Osteoblast (primary cell): ENCODE results near the gene NOP9. TPM values are rescaled to one million over a fixed set of nuclear protein-coding genes. Genes with fewer than 3 reads are reported as not detected.
A peak's percentile ranks its signal among the peaks of the same experiment; 100 is the strongest.

Source experiments
- DNase-seq: peaks from one replicate; pipeline ENCODE4 v3.0.0; 2011; ENCODE audit warnings: low spot score, mixed read lengths; ENCODE audit not compliant: insufficient read length; ENCODE audit errors: missing footprints
- H2AFZ ChIP-seq: 2 replicates; pipeline ENCODE4 v1.6.0; 2011; ENCODE audit warnings: mild to moderate bottlenecking, low read length
- H3K27ac ChIP-seq: 2 replicates; pipeline ENCODE4 v1.5.1; 2011; ENCODE audit warnings: mild to moderate bottlenecking, low read depth, low read length, moderate library complexity
- H3K27me3 ChIP-seq: 2 replicates; pipeline ENCODE4 v1.6.0; 2012; ENCODE audit warnings: mild to moderate bottlenecking, control low read depth, inconsistent platforms, low read length, moderate library complexity; ENCODE audit not compliant: insufficient read depth
- H3K36me3 ChIP-seq: 2 replicates; pipeline ENCODE4 v1.5.1; 2011; ENCODE audit warnings: mild to moderate bottlenecking, low read length, control low read depth, moderate library complexity; ENCODE audit not compliant: insufficient read depth
- H3K4me1 ChIP-seq: 2 replicates; pipeline ENCODE4 v1.5.1; 2011; ENCODE audit warnings: mild to moderate bottlenecking, low read length, control low read depth, moderate library complexity; ENCODE audit not compliant: insufficient read depth
- H3K4me2 ChIP-seq: 2 replicates; pipeline ENCODE4 v1.6.0; 2011; ENCODE audit warnings: mild to moderate bottlenecking, low read length; ENCODE audit not compliant: insufficient read depth
- H3K4me3 ChIP-seq: fragments of 200-600 bp; sonication (generic); 3 replicates; pipeline ENCODE4 v1.5.1; 2012; ENCODE audit warnings: mild to moderate bottlenecking, low read length, inconsistent platforms; ENCODE audit not compliant: insufficient read depth
- H3K79me2 ChIP-seq: 2 replicates; pipeline ENCODE4 v1.6.0; 2012; ENCODE audit warnings: mild to moderate bottlenecking, low read length, control low read depth, inconsistent platforms; ENCODE audit not compliant: insufficient read depth
- H3K9me3 ChIP-seq: 2 replicates; pipeline ENCODE4 v1.5.1; 2011; ENCODE audit warnings: low read depth, low read length, control low read depth
- H4K20me1 ChIP-seq: 2 replicates; pipeline ENCODE4 v1.6.0; 2012; ENCODE audit warnings: mild to moderate bottlenecking, low read length, control low read depth; ENCODE audit not compliant: insufficient read depth
- CTCF ChIP-seq: IDR thresholded peaks from 2 replicates; pipeline ENCODE4 v1.5.1; 2011; ENCODE audit warnings: mild to moderate bottlenecking, low read depth, low read length, moderate library complexity; ENCODE audit errors: extremely low read depth
- total RNA-seq: library from RNA; depleted of rRNA; stranded (reverse); fragments of >200 nt; gene quantifications from 2 replicates; pipeline ENCODE4 v1.2.3, GENCODE V29; 2012

Gene NOP9, protein sequence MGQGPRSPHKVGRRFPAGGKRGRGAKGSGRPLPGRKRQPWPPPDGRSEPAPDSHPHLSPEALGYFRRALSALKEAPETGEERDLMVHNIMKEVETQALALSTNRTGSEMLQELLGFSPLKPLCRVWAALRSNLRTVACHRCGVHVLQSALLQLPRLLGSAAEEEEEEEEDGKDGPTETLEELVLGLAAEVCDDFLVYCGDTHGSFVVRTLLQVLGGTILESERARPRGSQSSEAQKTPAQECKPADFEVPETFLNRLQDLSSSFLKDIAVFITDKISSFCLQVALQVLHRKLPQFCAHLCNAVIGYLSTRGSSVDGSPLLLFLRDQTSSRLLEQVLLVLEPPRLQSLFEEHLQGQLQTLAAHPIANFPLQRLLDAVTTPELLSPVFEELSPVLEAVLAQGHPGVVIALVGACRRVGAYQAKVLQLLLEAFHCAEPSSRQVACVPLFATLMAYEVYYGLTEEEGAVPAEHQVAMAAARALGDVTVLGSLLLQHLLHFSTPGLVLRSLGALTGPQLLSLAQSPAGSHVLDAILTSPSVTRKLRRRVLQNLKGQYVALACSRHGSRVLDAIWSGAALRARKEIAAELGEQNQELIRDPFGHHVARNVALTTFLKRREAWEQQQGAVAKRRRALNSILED
- total RNA-seq, result 17.4 and 21.0 TPM in 2 replicates

DNA sequence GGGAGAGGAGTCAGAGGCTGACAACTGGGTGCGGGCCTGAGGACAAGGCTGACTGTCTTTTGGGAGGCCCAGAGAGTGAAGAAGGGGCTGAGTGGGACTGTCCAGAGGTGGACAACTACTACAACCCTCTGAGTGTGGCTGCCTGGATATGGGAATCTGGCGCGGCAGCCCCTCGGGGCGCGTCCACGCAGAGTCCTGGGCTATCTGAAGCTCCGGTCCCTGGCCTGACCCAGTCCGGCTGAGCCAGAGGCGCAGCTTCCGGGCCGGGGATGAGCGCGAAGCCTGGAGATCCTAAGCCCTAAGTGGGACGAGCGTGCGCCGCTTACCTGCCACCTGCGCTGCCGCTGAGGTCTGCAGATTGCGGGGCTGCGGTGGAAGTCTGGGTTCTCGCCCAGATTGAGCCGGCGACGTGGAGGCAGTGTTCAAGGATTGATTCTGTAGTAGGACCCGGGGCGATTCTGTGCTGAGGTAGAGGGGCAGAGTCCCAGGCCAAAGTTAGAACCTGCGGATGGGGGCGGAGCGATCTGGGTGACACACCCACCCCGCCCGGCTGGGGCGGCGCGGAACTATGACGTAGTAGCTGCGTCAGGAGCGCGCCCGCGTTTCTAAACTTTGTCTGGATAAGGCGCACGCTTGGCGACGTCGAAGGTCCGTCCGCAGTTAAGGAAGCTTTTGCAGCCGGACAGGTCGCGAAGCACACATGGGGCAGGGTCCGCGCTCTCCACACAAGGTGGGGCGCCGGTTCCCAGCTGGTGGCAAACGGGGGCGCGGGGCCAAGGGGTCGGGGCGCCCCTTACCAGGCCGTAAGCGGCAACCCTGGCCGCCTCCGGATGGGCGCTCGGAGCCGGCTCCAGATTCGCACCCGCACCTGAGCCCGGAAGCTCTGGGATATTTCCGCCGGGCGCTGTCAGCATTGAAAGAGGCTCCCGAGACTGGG, at the start of gene NOP9, which contains the start of gene DHRS1:
Gene NOP9, plus strand, starts transcription at position 596 of the 937 bp plus-strand sequence. Its CDS starts 105 bp downstream, at position 701.
Gene DHRS1, minus strand, starts transcription at position 526 of the 937 bp plus-strand sequence. CDS start 674 bp downstream, outside the sequence.
- Histone ChIP-seq H3K4me2 (peak within 1 kb of the TSS; percentile 95), H3K4me1 (peaks cover 21% of the 10 kb centered on the region), H3K9me3 (no peaks in the 10 kb centered on the region), H3K79me2 (peaks cover 18% of the 10 kb centered on the region), H4K20me1 (peaks cover 2% of the 10 kb centered on the region), H3K4me3 (peak within 1 kb of the TSS; percentile 87), H2AFZ (peak within 1 kb of the TSS; percentile 93), H3K27ac (peak within 1 kb of the TSS; percentile 76), H3K36me3 (peaks cover 43% of the 10 kb centered on the region), H3K27me3 (no peaks in the 10 kb centered on the region)
- TF ChIP-seq CTCF, result no peak
- DNase-seq, result peak; percentile 99

GRCh38 chr14:24250354-24250753, 49.3 kb upstream of the NOP9 start:
- TF ChIP-seq CTCF, result no peak
- Histone ChIP-seq H3K27me3 (no peaks in the 10 kb centered on the region), H3K36me3 (no peaks in the 10 kb centered on the region), H3K4me1 (peaks cover 8% of the 10 kb centered on the region), H3K4me2 (no peak overlapping the region), H3K27ac (no peak overlapping the region), H2AFZ (no peak overlapping the region), H3K4me3 (no peak overlapping the region), H4K20me1 (no peaks in the 10 kb centered on the region), H3K9me3 (no peaks in the 10 kb centered on the region), H3K79me2 (no peaks in the 10 kb centered on the region)
- DNase-seq, result peak; percentile 54

GRCh38 chr14:24251880-24252288, 47.8 kb upstream of the NOP9 start:
- DNase-seq, result peak; percentile 75
- H4K20me1 ChIP-seq, result no peaks in the 10 kb centered on the region
- H3K27ac ChIP-seq, result no peak overlapping the region
- H3K4me2 ChIP-seq, result no peak overlapping the region
- peak; percentile 11 for TF ChIP-seq CTCF
- H3K9me3 ChIP-seq, result no peaks in the 10 kb centered on the region
- no peaks in the 10 kb centered on the region for H3K27me3 ChIP-seq
- no peak overlapping the region for H2AFZ ChIP-seq
- H3K4me1 ChIP-seq, result peaks cover 8% of the 10 kb centered on the region
- no peaks in the 10 kb centered on the region for H3K36me3 ChIP-seq
- H3K4me3 ChIP-seq, result no peak overlapping the region
- no peaks in the 10 kb centered on the region for H3K79me2 ChIP-seq
